Hepatocyte (in vitro differentiated cells): ENCODE data around the gene C4orf50.

Experiments used
- EZH2 ChIP-seq: fragments of 200-600 bp; sonication (generic); IDR thresholded peaks from 2 replicates; pipeline ENCODE4 v1.6.1; 2016; ENCODE audit warnings: antibody characterized with exemption, mild to moderate bottlenecking, borderline replicate concordance
- EZH2phosphoT487 ChIP-seq: fragments of 200-600 bp; sonication (generic); IDR thresholded peaks from one replicate; pipeline ENCODE4 v1.6.1; 2018; ENCODE audit warnings: antibody characterized with exemption, mild to moderate bottlenecking, low read depth, moderate library complexity; ENCODE audit not compliant: unreplicated experiment, severe bottlenecking
- TF ChIP-seq, protein P1 (sequence below): fragments of 200-600 bp; sonication (generic); IDR thresholded peaks from 2 replicates; pipeline ENCODE4 v1.5.1; 2016; ENCODE audit warnings: antibody characterized with exemption, mild to moderate bottlenecking; ENCODE audit not compliant: poor library complexity

DNA sequence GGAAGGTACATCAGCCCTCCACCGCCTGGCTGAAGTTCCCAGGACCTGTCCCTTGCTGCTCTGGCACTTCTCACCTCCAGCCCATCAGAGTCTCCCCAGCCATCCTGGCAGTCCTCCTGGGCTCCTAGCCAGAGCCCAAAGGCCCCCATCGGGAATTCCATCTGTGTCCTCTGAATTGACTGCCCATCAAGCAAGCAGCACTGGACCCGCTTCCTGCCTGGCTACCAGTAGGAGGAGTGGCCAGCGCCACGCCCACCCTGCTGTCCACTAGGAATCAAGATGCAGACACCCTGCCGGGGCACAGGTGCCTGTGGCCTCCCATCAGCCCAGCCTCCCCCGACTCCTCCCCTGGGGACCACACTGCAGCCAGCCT is 47.2 kb downstream of the C4orf50 start:
- TF ChIP-seq, protein P1, sequence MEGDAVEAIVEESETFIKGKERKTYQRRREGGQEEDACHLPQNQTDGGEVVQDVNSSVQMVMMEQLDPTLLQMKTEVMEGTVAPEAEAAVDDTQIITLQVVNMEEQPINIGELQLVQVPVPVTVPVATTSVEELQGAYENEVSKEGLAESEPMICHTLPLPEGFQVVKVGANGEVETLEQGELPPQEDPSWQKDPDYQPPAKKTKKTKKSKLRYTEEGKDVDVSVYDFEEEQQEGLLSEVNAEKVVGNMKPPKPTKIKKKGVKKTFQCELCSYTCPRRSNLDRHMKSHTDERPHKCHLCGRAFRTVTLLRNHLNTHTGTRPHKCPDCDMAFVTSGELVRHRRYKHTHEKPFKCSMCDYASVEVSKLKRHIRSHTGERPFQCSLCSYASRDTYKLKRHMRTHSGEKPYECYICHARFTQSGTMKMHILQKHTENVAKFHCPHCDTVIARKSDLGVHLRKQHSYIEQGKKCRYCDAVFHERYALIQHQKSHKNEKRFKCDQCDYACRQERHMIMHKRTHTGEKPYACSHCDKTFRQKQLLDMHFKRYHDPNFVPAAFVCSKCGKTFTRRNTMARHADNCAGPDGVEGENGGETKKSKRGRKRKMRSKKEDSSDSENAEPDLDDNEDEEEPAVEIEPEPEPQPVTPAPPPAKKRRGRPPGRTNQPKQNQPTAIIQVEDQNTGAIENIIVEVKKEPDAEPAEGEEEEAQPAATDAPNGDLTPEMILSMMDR: no peak
- TF ChIP-seq EZH2phosphoT487 (no peak), EZH2 (no peak)
